HepG2 (cell line): ENCODE measurements around the gene STX1B. TPM values are rescaled to one million over a fixed set of nuclear protein-coding genes. Genes with fewer than 3 reads are reported as not detected.

Experiments
- ATF7 ChIP-seq, 2 experiments: fragments of 450-650 bp in 1 of 2; sonication (generic) in 1 of 2; formaldehyde crosslinking in 1 of 2; IDR thresholded peaks; 2 replicates each; pipeline versions ENCODE4 v1.4.0 to v1.6.1; 2016 to 2020; ENCODE audit warnings: antibody characterized with exemption in 1 of 2, mild to moderate bottlenecking in 1 of 2, missing genetic modification reagents in 1 of 2
- HES4 ChIP-seq: sonication (generic); formaldehyde crosslinking; IDR thresholded peaks from 2 replicates; pipeline ENCODE4 v1.9.0; 2021; ENCODE audit warnings: mild to moderate bottlenecking, missing genetic modification reagents, borderline replicate concordance
- HOXA3 ChIP-seq: sonication (generic); formaldehyde crosslinking; IDR thresholded peaks from 2 replicates; pipeline ENCODE4 v1.5.0; 2020; ENCODE audit warnings: missing genetic modification reagents
- MLXIP ChIP-seq: sonication (generic); formaldehyde crosslinking; IDR thresholded peaks from 2 replicates; pipeline ENCODE4 v1.9.0; 2021; ENCODE audit warnings: missing genetic modification reagents, borderline replicate concordance
- MTA3 ChIP-seq: sonication (generic); formaldehyde crosslinking; IDR thresholded peaks from 2 replicates; pipeline ENCODE4 v1.4.0; 2020; ENCODE audit warnings: missing genetic modification reagents
- PRPF4 ChIP-seq: fragments of 200-400 bp; formaldehyde crosslinking; IDR thresholded peaks from 2 replicates; pipeline ENCODE4 v1.6.1; 2016; ENCODE audit warnings: low read length, low read depth; ENCODE audit not compliant: poor library complexity, severe bottlenecking
- RXRA ChIP-seq: sonication (generic); formaldehyde crosslinking; IDR thresholded peaks from 2 replicates; pipeline ENCODE4 v1.5.1; 2020; ENCODE audit warnings: missing genetic modification reagents
- SIX1 ChIP-seq: sonication (generic); formaldehyde crosslinking; IDR thresholded peaks from 2 replicates; pipeline ENCODE4 v1.4.0; 2020; ENCODE audit warnings: missing genetic modification reagents, borderline replicate concordance
- ZNF333 ChIP-seq: sonication (generic); formaldehyde crosslinking; IDR thresholded peaks from 2 replicates; pipeline ENCODE4 v1.4.0; 2020; ENCODE audit warnings: mild to moderate bottlenecking, missing genetic modification reagents, borderline replicate concordance
- ZNF337 ChIP-seq: sonication (generic); formaldehyde crosslinking; IDR thresholded peaks from 2 replicates; pipeline ENCODE4 v1.5.1; 2020; ENCODE audit warnings: missing genetic modification reagents, low read depth, mild to moderate bottlenecking, borderline replicate concordance
- ZNF432 ChIP-seq: sonication (generic); formaldehyde crosslinking; IDR thresholded peaks from 2 replicates; pipeline ENCODE4 v1.5.0; 2020; ENCODE audit warnings: missing genetic modification reagents, mild to moderate bottlenecking, borderline replicate concordance
- ZNF496 ChIP-seq: sonication (generic); formaldehyde crosslinking; IDR thresholded peaks from 2 replicates; pipeline ENCODE4 v1.8.1; 2023; ENCODE audit warnings: mild to moderate bottlenecking, moderate library complexity, missing genetic modification reagents; ENCODE audit not compliant: insufficient replicate concordance
- ZNF501 ChIP-seq: sonication (generic); formaldehyde crosslinking; IDR thresholded peaks from 2 replicates; pipeline ENCODE4 v1.5.1; 2020; ENCODE audit warnings: mild to moderate bottlenecking, moderate library complexity, missing genetic modification reagents
- ZNF766 ChIP-seq: sonication (generic); formaldehyde crosslinking; IDR thresholded peaks from 2 replicates; pipeline ENCODE4 v1.5.0; 2020; ENCODE audit warnings: missing genetic modification reagents, borderline replicate concordance
- ZNF780A ChIP-seq: sonication (generic); formaldehyde crosslinking; IDR thresholded peaks from 2 replicates; pipeline ENCODE4 v1.8.0; 2022; ENCODE audit warnings: mild to moderate bottlenecking, missing genetic modification reagents, moderate library complexity
- ZNF816 ChIP-seq: sonication (generic); formaldehyde crosslinking; IDR thresholded peaks from 2 replicates; pipeline ENCODE4 v1.8.0; 2022; ENCODE audit warnings: missing genetic modification reagents, mild to moderate bottlenecking, borderline replicate concordance
- ZNF883 ChIP-seq: sonication (generic); formaldehyde crosslinking; IDR thresholded peaks from 2 replicates; pipeline ENCODE4 v1.5.1; 2020; ENCODE audit warnings: mild to moderate bottlenecking, missing genetic modification reagents; ENCODE audit errors: not compliant biosample characterization
- polyA plus RNA-seq, 8 experiments: library from polyadenylated mRNA; depleted of rRNA in 3 of 8; stranded (reverse) in 7 of 8; unstranded in 1 of 8; fragments of >200 nt; fragmentation: Illumina TruSeq in 4 of 8; extraction: Trizol in 4 of 8; gene quantifications; 2 replicates each; pipeline versions ENCODE4 v1.2.1 to v1.2.3, GENCODE V29; 2011 to 2016; ENCODE audit warnings: low read depth in 4 of 8, missing spikeins in 1 of 8, mixed read lengths in 1 of 8; ENCODE audit not compliant: insufficient read depth in 1 of 8
- total RNA-seq, 5 experiments: library from RNA; depleted of rRNA; stranded (reverse); fragments of >200 nt; fragmentation: Illumina TruSeq; extraction: Trizol; gene quantifications; 2 replicates each; pipeline ENCODE4 v1.2.3, GENCODE V29; 2016; ENCODE audit warnings: low read depth in 1 of 5
- TF ChIP-seq, protein P1 (sequence below): sonication (generic); formaldehyde crosslinking; IDR thresholded peaks from 2 replicates; pipeline ENCODE4 v1.8.0; 2022; ENCODE audit warnings: missing genetic modification reagents, mild to moderate bottlenecking, moderate library complexity, borderline replicate concordance
- TF ChIP-seq, protein P2 (sequence below): IDR thresholded peaks from 2 replicates; pipeline ENCODE4 v1.6.1; 2016; ENCODE audit warnings: missing biosample characterization, missing genetic modification reagents, low read depth

The STX1B gene
- total and polyA plus RNA-seq, 2 of the 13 experiments (the other 11 are each of a cell fraction or from before 2014, with no cell fraction given) = 2.1 to 3.0 TPM

GRCh38 chr16:30995927-30996323 is 14.5 kb downstream of the STX1B start (continued):
- TF ChIP-seq ZNF883 (CRISPR knock-in tag) (no peak), RXRA (CRISPR knock-in tag) (no peak), HOXA3 (CRISPR knock-in tag) (no peak), SIX1 (CRISPR knock-in tag) (no peak), ZNF496 (CRISPR knock-in tag) (no peak), ZNF780A (CRISPR knock-in tag) (no peak), HES4 (no peak), MLXIP (CRISPR knock-in tag) (no peak), ZNF333 (no peak), PRPF4 (peak; percentile 92), ATF7 (IDR thresholded peaks at IDR 0.05) (no peak), ATF7 (CRISPR knock-in tag; IDR thresholded peaks at IDR 0.05) (no peak), ZNF501 (CRISPR knock-in tag) (no peak), ZNF432 (CRISPR knock-in tag) (no peak), ZNF766 (CRISPR knock-in tag) (0 out of 2 replicates have a peak, but pooled peaks have one; percentile 1), ZNF337 (no peak), ZNF816 (no peak), MTA3 (CRISPR knock-in tag) (no peak)
- TF ChIP-seq, protein P1, sequence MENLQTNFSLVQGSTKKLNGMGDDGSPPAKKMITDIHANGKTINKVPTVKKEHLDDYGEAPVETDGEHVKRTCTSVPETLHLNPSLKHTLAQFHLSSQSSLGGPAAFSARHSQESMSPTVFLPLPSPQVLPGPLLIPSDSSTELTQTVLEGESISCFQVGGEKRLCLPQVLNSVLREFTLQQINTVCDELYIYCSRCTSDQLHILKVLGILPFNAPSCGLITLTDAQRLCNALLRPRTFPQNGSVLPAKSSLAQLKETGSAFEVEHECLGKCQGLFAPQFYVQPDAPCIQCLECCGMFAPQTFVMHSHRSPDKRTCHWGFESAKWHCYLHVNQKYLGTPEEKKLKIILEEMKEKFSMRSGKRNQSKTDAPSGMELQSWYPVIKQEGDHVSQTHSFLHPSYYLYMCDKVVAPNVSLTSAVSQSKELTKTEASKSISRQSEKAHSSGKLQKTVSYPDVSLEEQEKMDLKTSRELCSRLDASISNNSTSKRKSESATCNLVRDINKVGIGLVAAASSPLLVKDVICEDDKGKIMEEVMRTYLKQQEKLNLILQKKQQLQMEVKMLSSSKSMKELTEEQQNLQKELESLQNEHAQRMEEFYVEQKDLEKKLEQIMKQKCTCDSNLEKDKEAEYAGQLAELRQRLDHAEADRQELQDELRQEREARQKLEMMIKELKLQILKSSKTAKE (CRISPR knock-in tag) = no peak
- TF ChIP-seq, protein P2, sequence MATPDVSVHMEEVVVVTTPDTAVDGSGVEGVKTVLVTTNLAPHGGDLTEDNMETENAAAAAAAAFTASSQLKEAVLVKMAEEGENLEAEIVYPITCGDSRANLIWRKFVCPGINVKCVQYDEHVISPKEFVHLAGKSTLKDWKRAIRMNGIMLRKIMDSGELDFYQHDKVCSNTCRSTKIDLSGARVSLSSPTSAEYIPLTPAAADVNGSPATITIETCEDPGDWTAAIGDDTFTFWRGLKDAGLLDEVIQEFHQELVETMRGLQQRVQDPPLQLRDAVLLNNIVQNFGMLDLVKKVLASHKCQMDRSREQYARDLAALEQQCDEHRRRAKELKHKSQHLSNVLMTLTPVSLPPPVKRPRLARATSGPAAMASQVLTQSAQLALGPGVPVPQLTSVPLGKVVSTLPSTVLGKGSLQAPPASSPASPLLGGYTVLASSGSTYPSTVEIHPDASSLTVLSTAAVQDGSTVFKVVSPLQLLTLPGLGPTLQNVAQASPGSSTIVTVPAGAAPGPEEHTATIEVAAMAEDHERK (CRISPR knock-in tag) = no peak
